Omental fat pad (tissue), 4 donors: ENCODE data around the gene ASCL5. TPM values are rescaled to one million over a fixed set of nuclear protein-coding genes. Genes with fewer than 3 reads are reported as not detected.

Source experiments
- ATAC-seq: fragments of 150-250 bp; one replicate; pipeline ENCODE4 v1.9.1; 2016; ENCODE audit warnings: mild to moderate bottlenecking, moderate library complexity; ENCODE audit not compliant: low FRiP score
- DNase-seq: peaks from one replicate; pipeline ENCODE4 v3.0.0-alpha.2; 2019; ENCODE audit warnings: low spot score
- CTCF ChIP-seq, 3 donors: fragments of 450-650 bp; IDR thresholded peaks; one replicate each; pipeline ENCODE4 v1.5.1; 2016 to 2017; ENCODE audit warnings: antibody characterized with exemption in 3 of 3, mild to moderate bottlenecking in 3 of 3, moderate library complexity in 2 of 3
- total RNA-seq, 4 donors: library from RNA; depleted of rRNA; stranded (reverse); fragments of >200 nt; gene quantifications; one replicate each; pipeline ENCODE4 v1.1.0, GENCODE V29; 2016

The ASCL5 gene
- total RNA-seq, 4 donors from 2014 or later = not detected

- ATAC-seq (peak; percentile 46), DNase-seq (no peak)
- TF ChIP-seq CTCF (IDR thresholded peaks at IDR 0.05) = no peak
These were observed 35.7 kb downstream of the ASCL5 start for GRCh38 chr1:201091256-201091655.

DNA sequence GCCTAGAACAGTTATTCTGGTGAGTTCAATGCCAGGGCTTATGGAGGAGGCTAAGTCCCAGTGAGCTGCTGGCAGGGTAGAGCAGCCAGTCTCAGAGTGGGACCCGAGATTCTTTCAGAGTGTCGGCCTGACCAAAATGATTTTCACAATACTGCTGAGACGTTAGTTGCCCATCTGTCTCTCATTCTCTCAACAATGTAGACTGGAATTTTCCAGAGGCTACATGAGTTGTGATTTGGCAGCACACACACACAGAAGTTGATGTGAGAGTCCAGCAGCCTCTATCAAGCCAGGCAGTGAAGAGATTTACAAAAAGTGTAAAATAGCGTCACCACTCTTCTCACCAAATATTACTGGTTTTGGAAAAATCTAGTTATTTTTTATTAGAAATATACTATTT is 36.4 kb downstream of the ASCL5 start:
- DNase-seq = no peak

GRCh38 chr1:201089596-201089995 is 37.4 kb downstream of the ASCL5 start:
- ATAC-seq (no peak), DNase-seq (no peak)
- TF ChIP-seq CTCF (IDR thresholded peaks at IDR 0.05) = no peak

More for the DNA sequence above, 36.4 kb downstream of the ASCL5 start:
- no peak for TF ChIP-seq CTCF (IDR thresholded peaks at IDR 0.05)
- ATAC-seq = no peak

- DNase-seq (no peak), ATAC-seq (no peak)
These were observed 38.0 kb downstream of the ASCL5 start for GRCh38 chr1:201088901-201089525.

GRCh38 chr1:201088395-201088794 is 38.6 kb downstream of the ASCL5 start:
- no peak for DNase-seq
- ATAC-seq = no peak
- no peak for TF ChIP-seq CTCF (IDR thresholded peaks at IDR 0.05)

More at GRCh38 chr1:201088901-201089525, 38.0 kb downstream of the ASCL5 start:
- no peak for TF ChIP-seq CTCF (IDR thresholded peaks at IDR 0.05)

DNA sequence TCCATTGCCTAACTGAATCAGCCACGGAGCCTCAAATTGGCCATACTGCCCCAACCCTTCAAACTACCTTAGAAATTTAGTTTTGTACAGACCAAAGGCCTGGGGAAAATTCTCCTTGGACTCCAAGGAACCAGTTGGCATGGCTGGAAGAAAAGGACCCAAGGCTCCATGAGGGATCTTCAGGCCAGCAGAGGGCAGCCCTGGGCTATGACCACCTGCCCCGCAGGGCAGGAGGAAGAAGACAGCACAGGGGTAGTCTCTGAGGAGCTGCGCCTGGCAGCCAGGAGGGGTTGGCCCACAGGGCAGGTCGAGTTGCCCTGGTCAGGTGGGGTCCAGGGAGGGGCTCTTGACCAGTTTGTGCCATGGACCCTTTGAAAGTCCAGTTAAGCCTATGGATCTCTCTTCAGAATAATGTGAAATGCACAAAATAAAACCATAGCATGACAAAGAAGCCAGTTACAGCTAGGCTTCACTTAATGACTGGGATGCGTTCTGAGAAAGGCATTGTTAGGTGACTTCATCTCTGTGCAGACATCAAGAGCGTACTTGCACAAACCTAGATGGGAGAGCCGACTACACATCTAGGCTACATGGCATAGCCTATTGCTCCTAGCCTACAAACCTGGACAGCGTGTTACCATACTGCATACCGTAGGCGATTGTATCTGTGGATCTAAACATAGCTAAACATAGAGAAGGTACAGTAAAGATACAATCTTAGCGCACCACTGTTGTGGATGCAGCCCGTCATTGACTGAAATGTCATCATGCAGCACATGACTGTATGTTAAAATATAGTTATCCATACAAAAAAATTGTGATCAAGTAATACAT is 40.9 kb downstream of the ASCL5 start:
- DNase-seq (no peak), ATAC-seq (peak; percentile 57)
- TF ChIP-seq CTCF (IDR thresholded peaks at IDR 0.05) = peak in 1 of 3 donors; percentile 6
